ENCODE measurements around the gene FSD1L. TPM values are rescaled to one million over a fixed set of nuclear protein-coding genes. Genes with fewer than 3 reads are reported as not detected.

FSD1L gene
- total RNA-seq, 2 experiments from 2014 or later, result 0.38 to 0.56 TPM

DNA sequence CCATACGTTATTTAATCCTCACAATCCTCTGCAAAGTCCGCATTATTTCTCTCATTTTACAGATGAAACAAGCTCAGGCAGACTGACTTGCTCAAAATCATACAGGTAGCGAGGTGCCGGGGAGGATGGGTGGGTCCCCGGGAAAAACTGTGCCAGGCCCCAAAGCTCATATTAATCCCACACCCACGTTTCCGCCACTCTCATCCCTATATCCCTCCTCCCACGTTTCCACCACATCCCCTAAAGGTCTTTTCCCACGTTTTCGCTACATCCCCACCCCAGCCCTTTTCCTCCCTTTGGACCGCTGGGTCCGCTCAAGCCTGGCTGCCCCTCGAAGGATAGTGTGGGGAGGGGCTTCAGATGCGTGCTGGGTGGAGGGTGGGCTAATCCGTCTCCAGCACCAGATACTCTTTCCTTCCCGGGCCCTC lies 434 bp upstream of the FSD1L start:
- H3K4me3 ChIP-seq (ENCODE audit: low read length), result peak overlapping the region; percentile 66
- intact Hi-C loops (cut with DNase I, micrococcal nuclease), result loop anchor here in 1 of 2 experiments (5.0 kb wide), 2 partner anchors 110 to 245 kb away; partner anchors contain the start of genes FKTN and TMEM38B
- ATAC-seq (ENCODE audit: poor library complexity) (no peak), DNase-seq (no peak)
- H3K27ac ChIP-seq (ENCODE audit: low read depth in 1 of 2, low read length in 2 of 2), result no peak overlapping the region
- H3K4me3 Mint-ChIP-seq, result peak overlapping the region; percentile 89
- ChIA-PET POLR2A (no interaction called here), CTCF (interaction anchor here (0.7 kb wide), 1 partner anchor 56 kb away, joined by 3 read pairs; no protein-coding TSS in a partner anchor)
- peak overlapping the region; percentile 28 for H3K27ac Mint-ChIP-seq
- TF ChIP-seq, protein P1, sequence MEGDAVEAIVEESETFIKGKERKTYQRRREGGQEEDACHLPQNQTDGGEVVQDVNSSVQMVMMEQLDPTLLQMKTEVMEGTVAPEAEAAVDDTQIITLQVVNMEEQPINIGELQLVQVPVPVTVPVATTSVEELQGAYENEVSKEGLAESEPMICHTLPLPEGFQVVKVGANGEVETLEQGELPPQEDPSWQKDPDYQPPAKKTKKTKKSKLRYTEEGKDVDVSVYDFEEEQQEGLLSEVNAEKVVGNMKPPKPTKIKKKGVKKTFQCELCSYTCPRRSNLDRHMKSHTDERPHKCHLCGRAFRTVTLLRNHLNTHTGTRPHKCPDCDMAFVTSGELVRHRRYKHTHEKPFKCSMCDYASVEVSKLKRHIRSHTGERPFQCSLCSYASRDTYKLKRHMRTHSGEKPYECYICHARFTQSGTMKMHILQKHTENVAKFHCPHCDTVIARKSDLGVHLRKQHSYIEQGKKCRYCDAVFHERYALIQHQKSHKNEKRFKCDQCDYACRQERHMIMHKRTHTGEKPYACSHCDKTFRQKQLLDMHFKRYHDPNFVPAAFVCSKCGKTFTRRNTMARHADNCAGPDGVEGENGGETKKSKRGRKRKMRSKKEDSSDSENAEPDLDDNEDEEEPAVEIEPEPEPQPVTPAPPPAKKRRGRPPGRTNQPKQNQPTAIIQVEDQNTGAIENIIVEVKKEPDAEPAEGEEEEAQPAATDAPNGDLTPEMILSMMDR (IDR thresholded peaks at IDR 0.05), result no peak
- no peaks in the 10 kb centered on the region for H3K36me3 Mint-ChIP-seq (ENCODE audit: low read depth)
- H3K9me3 Mint-ChIP-seq, result no peaks in the 10 kb centered on the region
- no peaks in the 10 kb centered on the region for H3K9me3 ChIP-seq (ENCODE audit: control insufficient read depth in 1 of 2, insufficient read depth in 1 of 2, low read length in 2 of 2)
- H3K4me1 ChIP-seq (ENCODE audit: insufficient read depth, low read length), result peaks cover 11% of the 10 kb centered on the region
- no peaks in the 10 kb centered on the region for H3K36me3 ChIP-seq (ENCODE audit: insufficient read depth, low read length)
- H3K27me3 ChIP-seq (ENCODE audit: control insufficient read depth in 1 of 2, insufficient read depth in 2 of 2, low read length in 2 of 2), result no peaks in the 10 kb centered on the region
- no peaks in the 10 kb centered on the region for H3K27me3 Mint-ChIP-seq
- peaks cover 6% of the 10 kb centered on the region for H3K4me1 Mint-ChIP-seq (ENCODE audit: low read depth)

GRCh38 chr9:105449081-105449480 lies 1.2 kb downstream of the FSD1L start:
- TF ChIP-seq, protein P1 (IDR thresholded peaks at IDR 0.05), result no peak
- DNase-seq (no peak), ATAC-seq (ENCODE audit: poor library complexity) (no peak)
- H3K4me3 ChIP-seq (ENCODE audit: low read length), result no peak overlapping the region
- ChIA-PET CTCF (no interaction called here), POLR2A (no interaction called here)
- H3K9me3 ChIP-seq (ENCODE audit: control insufficient read depth in 1 of 2, insufficient read depth in 1 of 2, low read length in 2 of 2), result no peaks in the 10 kb centered on the region
- peaks cover 11% of the 10 kb centered on the region for H3K4me1 ChIP-seq (ENCODE audit: insufficient read depth, low read length)
- H3K4me1 Mint-ChIP-seq (ENCODE audit: low read depth), result peaks cover 6% of the 10 kb centered on the region
- no peaks in the 10 kb centered on the region for H3K27me3 ChIP-seq (ENCODE audit: control insufficient read depth in 1 of 2, insufficient read depth in 2 of 2, low read length in 2 of 2)
- H3K27ac ChIP-seq (ENCODE audit: low read depth in 1 of 2, low read length in 2 of 2), result no peak overlapping the region
- no peaks in the 10 kb centered on the region for H3K36me3 Mint-ChIP-seq (ENCODE audit: low read depth)
- H3K9me3 Mint-ChIP-seq, result no peaks in the 10 kb centered on the region
- H3K4me3 Mint-ChIP-seq, result peak overlapping the region; percentile 79
- intact Hi-C loops (cut with DNase I, micrococcal nuclease), result loop anchor here in 1 of 2 experiments (5.0 kb wide), 2 partner anchors 108 to 243 kb away; partner anchors contain the start of genes FKTN and TMEM38B
- H3K36me3 ChIP-seq (ENCODE audit: insufficient read depth, low read length), result no peaks in the 10 kb centered on the region
- no peak overlapping the region for H3K27ac Mint-ChIP-seq
- H3K27me3 Mint-ChIP-seq, result no peaks in the 10 kb centered on the region

DNA sequence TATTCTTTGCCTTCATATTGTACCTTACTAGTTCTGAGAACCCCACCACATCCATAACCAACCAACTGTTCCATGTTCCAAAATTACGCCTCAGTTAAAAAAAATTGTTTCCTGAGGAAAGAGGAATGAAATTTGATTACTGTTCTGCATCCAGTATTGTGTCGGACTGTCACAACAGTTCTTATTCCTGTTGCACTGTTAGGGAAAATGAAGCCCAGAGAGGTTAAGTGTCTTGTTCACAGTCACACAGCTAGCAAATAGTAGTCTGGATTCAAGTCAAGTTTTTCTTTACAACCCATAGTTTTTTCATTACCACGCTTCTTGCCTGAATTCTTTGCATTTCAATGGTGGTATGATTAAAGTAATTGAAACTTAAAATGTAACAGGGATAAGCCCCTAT lies 4.4 kb downstream of the FSD1L start:
- no peaks in the 10 kb centered on the region for H3K36me3 ChIP-seq (ENCODE audit: insufficient read depth, low read length)
- CTCF ChIA-PET, result no interaction called here
- no peaks in the 10 kb centered on the region for H3K9me3 Mint-ChIP-seq

More for the DNA sequence above, 4.4 kb downstream of the FSD1L start:
- intact Hi-C loops (cut with DNase I, micrococcal nuclease), result no loop called here
- TF ChIP-seq, protein P1 (IDR thresholded peaks at IDR 0.05), result no peak
- Histone ChIP-seq H3K27me3 (ENCODE audit: control insufficient read depth in 1 of 2, insufficient read depth in 2 of 2, low read length in 2 of 2) (no peaks in the 10 kb centered on the region), H3K4me1 (ENCODE audit: insufficient read depth, low read length) (peaks cover 11% of the 10 kb centered on the region), H3K4me3 (ENCODE audit: low read length) (no peak overlapping the region), H3K9me3 (ENCODE audit: control insufficient read depth in 1 of 2, insufficient read depth in 1 of 2, low read length in 2 of 2) (no peaks in the 10 kb centered on the region), H3K27ac (ENCODE audit: low read depth in 1 of 2, low read length in 2 of 2) (no peak overlapping the region)
- Mint-ChIP-seq H3K27me3 (no peaks in the 10 kb centered on the region), H3K27ac (no peak overlapping the region), H3K4me3 (no peak overlapping the region), H3K4me1 (ENCODE audit: low read depth) (peaks cover 5% of the 10 kb centered on the region), H3K36me3 (ENCODE audit: low read depth) (no peaks in the 10 kb centered on the region)
- POLR2A ChIA-PET, result no interaction called here
- ATAC-seq (ENCODE audit: poor library complexity) (no peak), DNase-seq (no peak)

All from CD4-positive, alpha-beta T cell (primary cell).